ENCODE measurements around the gene SLC37A1.

SLC37A1 gene

GRCh38 chr21:42531771-42532170 is 18.1 kb downstream of the SLC37A1 start:
- no peak for DNase-seq

- no peak for DNase-seq
Observed at GRCh38 chr21:42532466-42533181, 19.0 kb downstream of the SLC37A1 start.

GRCh38 chr21:42533306-42533962 is 19.8 kb downstream of the SLC37A1 start:
- DNase-seq: no peak

GRCh38 chr21:42533963-42534355 is 20.3 kb downstream of the SLC37A1 start:
- no peak for DNase-seq

- no peak for DNase-seq
Observed at GRCh38 chr21:42534421-42535378, 21.0 kb downstream of the SLC37A1 start.

- no peak for DNase-seq
Observed at GRCh38 chr21:42535602-42536171, 22.0 kb downstream of the SLC37A1 start.

GRCh38 chr21:42536601-42537000 is 22.9 kb downstream of the SLC37A1 start:
- DNase-seq: no peak

- no peak for DNase-seq
Observed at GRCh38 chr21:42537106-42537742, 23.6 kb downstream of the SLC37A1 start.

GRCh38 chr21:42538479-42539275 is 25.0 kb downstream of the SLC37A1 start:
- DNase-seq: no peak

GRCh38 chr21:42539342-42539741 is 25.7 kb downstream of the SLC37A1 start:
- DNase-seq: no peak

- no peak for DNase-seq
Observed at GRCh38 chr21:42539931-42540343, 26.3 kb downstream of the SLC37A1 start.

GRCh38 chr21:42540396-42540795 is 26.7 kb downstream of the SLC37A1 start:
- DNase-seq: no peak

GRCh38 chr21:42541174-42541573 is 27.5 kb downstream of the SLC37A1 start:
- DNase-seq: no peak

GRCh38 chr21:42541618-42542017 is 28.0 kb downstream of the SLC37A1 start:
- DNase-seq: no peak

GRCh38 chr21:42542196-42542595 is 28.5 kb downstream of the SLC37A1 start:
- DNase-seq: no peak

GRCh38 chr21:42542596-42542995 is 28.9 kb downstream of the SLC37A1 start:
- DNase-seq: no peak

GRCh38 chr21:42543106-42543847 is 29.6 kb downstream of the SLC37A1 start:
- DNase-seq: no peak

GRCh38 chr21:42544544-42544943 is 30.9 kb downstream of the SLC37A1 start:
- no peak for DNase-seq

GRCh38 chr21:42545317-42545716 is 31.7 kb downstream of the SLC37A1 start:
- no peak for DNase-seq

- no peak for DNase-seq
Observed at GRCh38 chr21:42545745-42546144, 32.1 kb downstream of the SLC37A1 start.

- DNase-seq: no peak
Observed at GRCh38 chr21:42546433-42546832, 32.8 kb downstream of the SLC37A1 start.

All from NCI-H2107 (cell line).